ENCODE data around the gene SELPLG.

- TF ChIP-seq EZH2 (IDR thresholded peaks at IDR 0.05) (no peak), POLR2AphosphoS5 (IDR thresholded peaks at IDR 0.05; ENCODE audit: borderline replicate concordance, low read depth, low read length) (no peak)
These were observed 6.4 kb downstream of the SELPLG start for GRCh38 chr12:108627134-108627920.

All from SK-N-MC (cell line).